ENCODE measurements around the gene PFKFB4.

The PFKFB4 gene

DNA sequence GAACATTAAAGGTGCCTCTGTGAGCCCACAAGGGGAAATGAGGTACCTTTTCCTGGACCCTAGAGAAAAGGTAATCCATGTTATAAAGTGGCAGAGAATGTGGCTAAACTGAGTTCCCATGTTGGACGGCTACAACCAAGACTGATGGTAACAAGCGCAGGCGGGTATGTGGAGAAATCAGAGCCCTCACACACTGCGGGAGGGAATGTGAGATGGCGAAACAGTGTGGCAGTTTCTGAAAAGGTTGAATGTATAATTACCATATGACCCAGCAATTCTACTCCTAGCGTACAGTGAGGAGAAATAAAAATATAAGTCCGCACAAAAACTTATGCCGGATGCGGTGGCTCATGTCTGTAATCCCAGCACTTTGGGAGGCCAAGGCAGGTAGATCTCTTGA is 28.6 kb downstream of the PFKFB4 start:
- DNase-seq, result no peak

DNA sequence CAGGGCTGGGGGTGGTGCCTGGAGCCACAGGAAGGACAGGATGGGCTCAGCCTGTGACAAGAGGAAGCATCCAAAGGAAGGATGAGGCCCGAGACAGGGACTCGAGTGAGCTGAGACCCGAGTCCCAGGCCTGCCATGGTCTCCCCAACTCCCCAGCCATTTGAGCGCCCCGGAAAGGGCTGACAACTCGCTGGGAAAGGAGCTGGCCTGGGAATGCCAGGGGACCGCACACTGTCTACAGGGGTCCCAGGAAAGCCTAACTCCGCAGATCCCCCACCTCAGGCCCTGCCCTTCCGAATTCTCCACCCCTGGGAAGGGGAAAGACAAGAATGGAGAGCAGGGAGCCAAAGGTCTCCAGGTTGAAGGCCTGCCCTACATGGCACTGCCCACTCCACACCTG is 31.6 kb downstream of the PFKFB4 start:
- DNase-seq, result no peak

DNA sequence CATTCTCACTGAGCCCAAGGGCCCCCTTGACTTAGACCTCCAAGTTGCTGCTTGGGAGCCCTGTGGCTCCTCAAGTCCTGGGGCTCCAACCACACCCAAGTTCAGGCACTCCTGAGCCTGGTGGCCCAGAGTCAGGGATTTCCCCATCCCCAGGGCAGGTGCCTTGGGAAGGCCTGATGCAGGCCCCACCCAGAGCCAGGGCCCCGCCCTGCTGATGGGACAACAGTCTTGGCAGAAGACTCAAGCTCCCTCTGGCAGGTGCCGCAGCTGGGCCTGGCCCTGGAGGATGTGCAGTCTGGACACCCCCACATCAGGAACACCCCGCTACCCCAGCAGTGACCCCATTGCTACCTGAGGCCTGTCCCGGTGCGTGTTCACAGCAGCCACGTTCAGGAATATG is 35.0 kb downstream of the PFKFB4 start:
- DNase-seq, result no peak

- no peak for DNase-seq
These were observed 37.3 kb downstream of the PFKFB4 start for GRCh38 chr3:48519277-48519643.

DNA sequence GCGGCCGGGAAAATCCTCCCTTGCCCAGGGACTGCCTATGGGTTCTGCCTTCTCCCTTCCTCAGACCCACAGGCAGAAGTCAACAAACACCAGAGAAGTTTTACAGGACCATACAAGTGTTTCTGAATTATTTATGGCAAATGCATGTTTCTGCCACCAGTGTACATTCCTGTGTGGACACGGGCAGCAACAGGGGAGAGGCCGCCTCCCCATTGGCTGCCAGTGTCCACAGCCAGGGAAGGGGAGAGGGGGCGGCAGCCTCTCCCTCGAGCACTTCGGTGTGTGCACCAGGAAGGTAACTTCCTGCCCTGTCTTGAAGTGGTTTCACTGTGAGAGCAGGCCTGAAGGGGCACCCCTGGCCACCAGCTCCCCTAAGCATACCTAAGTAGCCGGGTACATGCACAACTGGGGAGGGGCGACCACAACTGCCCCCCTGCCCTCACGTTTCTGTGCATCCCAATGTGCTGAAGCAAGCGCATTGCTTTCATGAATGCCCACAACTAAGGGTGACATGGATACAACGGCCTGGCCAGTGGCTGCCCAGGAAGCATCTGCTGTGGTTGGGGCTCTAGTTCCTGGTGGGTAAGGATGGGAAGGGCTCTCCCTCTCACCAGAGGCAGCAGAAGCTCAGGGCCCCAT is 37.8 kb downstream of the PFKFB4 start:
- DNase-seq, result no peak

- no peak for DNase-seq
These were observed 38.5 kb downstream of the PFKFB4 start for GRCh38 chr3:48518069-48518468.

DNA sequence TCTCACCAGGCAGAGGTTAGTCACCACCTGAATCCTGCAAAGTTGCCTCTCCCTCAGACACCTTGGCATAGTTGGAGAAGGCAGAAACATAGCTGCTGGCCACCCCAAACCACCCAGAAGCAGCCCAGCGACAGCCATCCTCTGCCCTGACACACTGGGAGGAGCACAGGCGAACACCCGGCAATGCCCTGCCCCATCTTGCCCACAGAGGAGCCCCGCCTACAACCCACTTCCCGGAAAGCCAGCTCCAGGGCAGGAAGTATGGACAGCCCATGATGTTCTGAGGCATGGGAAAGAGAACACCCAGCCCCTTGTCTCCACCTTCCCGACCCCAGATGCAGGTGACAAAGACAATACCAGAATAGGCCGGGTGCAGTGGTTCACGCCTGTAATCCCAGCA is 40.0 kb downstream of the PFKFB4 start:
- DNase-seq, result no peak

- DNase-seq, result no peak
These were observed 42.0 kb downstream of the PFKFB4 start for GRCh38 chr3:48514431-48515227.

GRCh38 chr3:48511551-48511950 is 45.1 kb downstream of the PFKFB4 start:
- DNase-seq, result no peak

- DNase-seq, result peak; percentile 80
These were observed 49.1 kb downstream of the PFKFB4 start for GRCh38 chr3:48507256-48508061.

DNA sequence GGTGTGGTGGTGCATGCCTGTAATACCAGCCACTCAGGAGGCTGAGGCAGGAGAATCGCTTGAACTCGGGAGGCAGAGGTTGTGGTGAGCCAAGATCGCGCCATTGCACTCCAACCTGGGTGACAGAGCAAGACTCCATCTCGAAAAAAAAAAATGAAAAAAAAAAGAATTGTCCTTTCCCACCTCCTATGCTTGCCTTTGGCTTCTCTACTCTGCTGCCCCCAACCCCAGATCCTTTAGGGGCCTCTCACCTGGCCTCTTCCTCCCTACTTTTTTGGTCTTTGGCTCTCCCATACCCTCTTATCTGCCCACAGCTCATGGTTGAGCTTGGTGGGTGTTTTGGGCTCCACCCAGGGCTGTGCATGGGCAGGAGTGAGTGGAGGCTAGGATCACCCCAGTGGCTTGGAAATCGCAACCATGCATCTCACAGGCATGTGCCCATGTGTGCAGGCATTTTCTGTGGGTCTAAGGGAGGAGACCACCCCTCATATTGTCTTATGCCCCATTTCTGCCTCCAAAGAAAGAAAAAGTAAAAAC is 50.6 kb downstream of the PFKFB4 start:
- no peak for DNase-seq

DNA sequence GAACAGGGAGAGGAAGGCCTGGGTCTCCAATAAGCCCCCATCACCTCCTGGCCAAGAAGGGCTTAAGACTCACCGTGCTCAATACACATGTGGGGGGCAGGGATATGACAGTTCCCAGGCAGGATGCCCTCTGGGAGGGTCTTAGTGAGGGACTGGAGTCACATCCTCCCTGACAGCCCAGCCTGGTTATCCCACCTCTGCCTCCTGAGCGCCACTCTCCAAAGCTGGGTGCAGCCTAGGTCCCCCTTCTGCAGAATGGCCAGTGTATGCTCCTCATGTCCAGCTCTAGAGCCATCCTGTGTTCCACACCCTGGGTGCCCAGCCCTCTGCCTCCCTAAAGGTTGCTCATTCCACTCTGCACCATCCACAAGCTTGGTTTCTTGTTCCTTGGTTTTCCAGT is 51.5 kb downstream of the PFKFB4 start:
- no peak for DNase-seq

DNA sequence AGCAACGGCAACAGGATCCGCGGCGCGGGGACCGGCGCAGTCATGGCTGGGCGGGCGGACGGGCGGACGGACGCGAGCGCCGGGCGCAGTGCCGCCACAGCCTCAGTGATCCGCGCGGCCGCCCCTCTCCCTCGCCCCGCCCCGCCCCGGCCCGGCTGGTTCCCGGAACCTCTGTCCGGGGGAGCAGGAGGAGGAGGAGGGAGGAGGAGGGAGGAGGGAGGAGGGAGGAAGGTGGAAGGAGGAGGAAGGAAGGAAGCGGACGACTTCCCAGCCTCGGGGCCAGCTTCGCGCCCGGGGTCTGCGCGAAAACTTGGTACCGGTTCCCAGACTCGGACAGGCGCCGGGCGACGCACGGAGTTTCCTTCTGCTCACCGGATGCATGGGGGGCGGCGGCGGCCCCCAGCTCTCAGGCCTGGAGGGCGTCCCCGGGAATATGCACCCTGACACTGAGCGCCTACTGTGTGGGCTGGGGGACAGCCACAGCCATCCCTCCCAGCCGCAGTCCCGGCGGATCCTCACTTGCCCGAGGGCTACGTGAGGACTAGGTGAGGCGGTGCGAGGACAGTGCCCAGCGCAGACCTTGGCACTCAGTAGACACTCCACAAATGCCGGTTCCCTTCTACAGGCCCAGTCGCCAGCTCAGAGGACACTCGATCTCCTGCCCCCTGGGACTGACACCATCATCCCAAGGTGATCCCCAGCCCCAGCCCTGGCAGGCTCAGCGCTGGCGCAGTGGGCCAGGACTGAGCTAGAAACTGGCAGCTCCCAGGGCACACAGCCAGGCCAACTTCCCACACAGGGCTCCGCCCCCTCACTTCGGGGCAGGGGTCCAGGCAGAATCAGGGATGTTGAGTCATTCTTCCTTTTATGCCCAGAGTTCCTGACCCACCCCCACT is 52.3 kb downstream of the PFKFB4 start, which contains the start of gene SHISA5:
Gene SHISA5, minus strand, starts transcription at position 124 of the 896 bp plus-strand sequence. Its CDS starts 80 bp downstream, at position 44.
- DNase-seq, result peak; percentile 20

- DNase-seq, result no peak
These were observed 53.1 kb downstream of the PFKFB4 start for GRCh38 chr3:48503401-48504050.

DNA sequence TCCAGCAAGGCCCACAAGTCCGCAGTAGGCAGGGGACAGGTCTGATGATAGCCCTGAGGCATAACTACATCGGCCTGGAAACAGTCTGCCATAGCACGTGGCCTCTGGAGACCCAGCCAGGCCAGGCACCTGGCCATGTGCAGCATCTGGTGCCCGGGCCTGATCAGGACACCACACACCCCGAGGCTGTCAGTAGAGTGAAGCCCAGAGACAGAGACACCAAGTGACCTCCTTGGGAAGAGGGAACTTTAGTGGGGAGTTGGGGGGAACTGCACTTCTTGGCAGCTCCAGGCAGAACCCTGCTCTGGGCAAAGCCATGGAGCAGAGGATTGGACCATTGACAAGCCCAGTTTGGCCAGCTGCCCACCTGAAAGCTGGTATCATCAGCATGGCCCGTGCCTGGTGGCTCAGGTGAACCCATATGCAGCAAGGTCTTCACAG is 53.9 kb downstream of the PFKFB4 start:
- no peak for DNase-seq

GRCh38 chr3:48502121-48502520 is 54.5 kb downstream of the PFKFB4 start:
- DNase-seq, result no peak

DNA sequence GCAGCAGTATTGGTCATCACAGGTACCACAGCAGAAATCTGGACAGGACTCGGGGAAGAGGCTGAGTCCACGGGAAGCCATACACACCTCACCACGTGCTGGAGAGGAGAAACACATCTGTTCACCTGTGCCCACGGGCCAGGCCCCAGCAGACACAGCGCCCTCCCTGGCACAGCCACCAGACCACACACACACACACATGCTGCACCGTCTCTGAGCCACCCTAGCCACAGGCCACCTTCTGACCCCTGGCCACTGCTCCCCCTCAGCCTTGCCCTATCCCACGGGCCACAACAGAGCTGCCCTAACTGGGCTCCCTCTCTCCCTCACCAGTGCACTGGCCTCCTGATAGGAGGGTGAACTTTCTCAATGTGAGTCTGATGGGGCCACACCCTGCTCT is 55.4 kb downstream of the PFKFB4 start:
- DNase-seq, result no peak

DNA sequence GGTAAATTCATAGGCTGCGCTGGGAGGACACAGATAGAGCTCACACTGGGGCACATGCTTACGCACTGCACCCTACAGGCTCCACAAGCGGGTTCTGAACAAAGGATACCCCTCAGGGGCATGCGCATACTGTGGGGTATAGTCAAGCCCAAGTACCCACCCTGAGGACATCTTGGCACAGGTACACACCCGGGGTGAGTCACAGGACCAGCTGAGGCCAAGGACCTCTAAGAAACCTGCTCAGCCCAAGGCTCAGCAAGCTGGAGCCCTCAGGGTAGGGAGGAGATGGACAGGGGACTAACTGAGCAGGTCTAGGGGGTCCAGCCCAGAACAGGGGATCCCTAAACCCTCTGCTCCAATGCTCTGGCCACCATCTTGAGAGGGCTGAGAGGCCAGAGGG is 55.9 kb downstream of the PFKFB4 start:
- no peak for DNase-seq

DNA sequence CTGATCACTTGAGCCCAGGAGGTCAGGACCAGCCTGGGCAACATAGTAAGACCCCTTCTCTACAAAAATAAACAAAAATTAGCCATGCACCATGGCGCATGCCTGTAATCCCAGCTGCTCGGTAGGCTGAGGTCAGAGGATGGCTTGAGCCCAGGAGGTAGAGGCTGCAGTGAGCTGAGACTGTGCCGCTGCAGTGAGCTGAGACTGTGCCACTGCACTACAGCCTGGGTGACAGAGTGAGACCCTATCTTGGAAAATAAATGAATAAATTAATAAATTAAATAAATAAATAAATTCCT is 63.5 kb downstream of the PFKFB4 start:
- DNase-seq, result no peak

DNA sequence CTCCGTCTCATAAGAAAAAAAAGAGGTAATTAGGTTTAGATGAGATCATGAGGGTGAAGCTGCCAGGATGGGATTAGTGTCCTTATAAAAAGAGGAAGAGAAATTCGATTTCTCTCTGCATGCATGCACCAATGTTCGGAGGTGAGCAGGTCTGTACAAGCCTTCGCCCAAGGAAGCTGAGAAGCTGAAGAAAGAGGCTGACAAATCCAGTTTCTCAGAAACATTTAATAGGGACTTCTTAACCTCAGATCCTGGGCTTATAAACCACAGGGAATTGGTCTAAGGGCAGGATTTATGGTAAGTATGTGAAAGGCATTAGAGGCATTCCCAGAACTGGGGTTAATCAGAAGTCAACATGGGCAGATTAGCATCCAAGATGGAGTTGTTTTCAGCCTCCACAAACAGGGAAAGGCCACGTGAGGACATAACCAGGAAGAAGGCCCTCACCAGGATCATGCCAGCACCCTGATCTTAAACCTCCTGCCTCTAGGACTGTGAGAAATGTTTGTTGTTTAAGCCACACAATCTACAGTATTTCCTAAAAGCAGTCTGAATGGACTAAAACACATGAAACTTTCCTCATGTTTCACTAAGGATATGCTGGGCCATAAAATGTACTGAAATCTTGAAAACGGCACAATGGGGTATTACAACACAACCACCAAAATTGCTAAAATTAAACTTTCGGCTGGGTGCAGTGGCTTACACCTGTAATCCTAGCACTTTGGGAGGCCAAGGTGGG is 64.0 kb downstream of the PFKFB4 start:
- DNase-seq, result no peak

DNA sequence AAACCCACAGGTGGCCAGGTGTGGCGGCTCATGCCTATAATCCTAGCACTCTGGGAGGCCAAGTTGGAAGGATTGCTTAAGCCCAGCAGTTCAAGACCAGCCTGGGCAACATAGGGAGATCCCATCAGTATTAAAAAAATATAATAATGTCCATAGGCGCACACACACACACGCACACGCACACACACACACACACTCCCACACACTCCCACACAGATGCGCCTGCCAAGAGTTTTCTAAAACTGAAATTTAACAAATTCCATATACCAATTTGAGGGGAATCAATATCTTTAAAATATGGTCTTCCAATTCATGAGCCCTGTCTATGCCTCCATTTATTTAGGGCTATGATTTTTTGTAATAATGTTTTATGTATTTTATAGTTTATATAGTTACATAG is 69.7 kb downstream of the PFKFB4 start:
- no peak for DNase-seq

All from NCI-H146 (cell line).